LNCAP (cell line): ENCODE measurements around the gene TMEM245.

Experiments used
- CTCF ChIP-seq: fragments of 450-650 bp; IDR thresholded peaks from 2 replicates; pipeline ENCODE4 v1.5.1; 2017; ENCODE audit warnings: mild to moderate bottlenecking

The TMEM245 gene

GRCh38 chr9:109108318-109108717 is 11.4 kb downstream of the TMEM245 start:
- TF ChIP-seq CTCF, result no peak

- TF ChIP-seq CTCF, result no peak
Observed at GRCh38 chr9:109107402-109108240, 12.1 kb downstream of the TMEM245 start.

- no peak for TF ChIP-seq CTCF
Observed at GRCh38 chr9:109101810-109102209, 17.9 kb downstream of the TMEM245 start.

GRCh38 chr9:109101202-109101595 is 18.5 kb downstream of the TMEM245 start:
- TF ChIP-seq CTCF, result no peak

GRCh38 chr9:109100543-109101201 is 19.1 kb downstream of the TMEM245 start:
- no peak for TF ChIP-seq CTCF

GRCh38 chr9:109098960-109099308 is 20.8 kb downstream of the TMEM245 start:
- TF ChIP-seq CTCF, result 0 out of 2 replicates have a peak, but pooled peaks have one; percentile 1

- TF ChIP-seq CTCF, result peak; percentile 40; the same call in 1 of the 2 replicates
Observed at GRCh38 chr9:109098171-109098959, 21.4 kb downstream of the TMEM245 start.
